GM21515 (cell line): ENCODE measurements around the gene MYLK.

Experiments used
- ATAC-seq: cut with Tn5 transposase; IDR thresholded peaks from one replicate; pipeline ENCODE4 v1.9.1; 2021; ENCODE audit not compliant: unreplicated experiment

MYLK gene

DNA sequence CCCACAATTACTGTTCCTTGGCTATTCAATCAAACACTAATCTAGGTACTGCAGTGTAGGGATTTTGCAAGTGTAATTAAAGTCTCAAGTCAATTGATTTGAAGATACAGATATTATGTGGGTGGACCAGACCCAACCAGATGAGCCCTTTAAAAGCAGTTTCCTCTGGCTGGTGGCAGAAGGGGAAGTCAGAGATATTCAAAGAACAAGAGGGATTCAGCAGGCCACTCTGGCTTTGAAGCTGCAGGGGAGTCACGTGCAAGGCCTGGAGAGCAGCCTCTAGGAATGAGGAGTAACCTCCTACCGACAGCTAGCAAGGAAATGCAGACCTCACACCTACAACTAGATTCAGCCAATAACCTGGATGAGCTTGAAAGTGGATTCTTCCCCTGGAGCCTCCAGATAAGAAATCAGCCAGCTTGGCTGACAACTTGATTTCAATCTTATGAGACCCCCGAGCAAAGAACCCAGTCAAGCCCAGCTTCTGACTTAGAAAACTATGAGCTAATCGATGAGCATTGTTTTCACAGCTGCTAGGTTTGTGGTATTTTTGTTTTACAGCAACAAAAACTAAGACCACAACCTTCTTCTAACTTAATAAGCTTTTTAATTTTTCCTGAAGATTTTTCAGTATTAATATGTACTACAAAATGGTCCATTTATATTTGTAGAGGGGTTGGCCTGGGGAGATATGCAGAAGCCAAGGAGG, 312.7 kb downstream of the MYLK start:
- no peak for ATAC-seq

- no peak for ATAC-seq
These were observed 315.3 kb downstream of the MYLK start for GRCh38 chr3:123568875-123569274.

GRCh38 chr3:123568034-123568433, 316.1 kb downstream of the MYLK start:
- ATAC-seq = no peak

DNA sequence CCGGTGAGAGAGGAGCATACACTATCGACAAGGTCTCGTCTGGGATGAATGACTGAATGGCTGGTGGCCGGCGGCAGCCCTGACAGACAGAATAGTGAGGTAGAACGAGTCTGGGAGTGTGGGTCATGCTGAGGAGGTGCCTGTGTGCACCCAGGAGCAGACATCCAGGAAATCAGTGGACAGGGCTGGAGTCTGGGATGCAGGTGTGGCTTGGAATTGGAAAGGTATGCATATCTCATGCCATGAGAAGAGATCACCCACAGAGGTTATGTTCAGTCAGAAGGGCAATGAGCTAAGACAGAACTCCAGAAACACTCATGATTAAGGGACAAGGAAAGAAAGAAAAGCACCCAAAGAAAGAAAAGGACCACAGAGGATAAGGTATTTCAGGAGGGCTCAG, 320.1 kb downstream of the MYLK start:
- ATAC-seq = no peak

DNA sequence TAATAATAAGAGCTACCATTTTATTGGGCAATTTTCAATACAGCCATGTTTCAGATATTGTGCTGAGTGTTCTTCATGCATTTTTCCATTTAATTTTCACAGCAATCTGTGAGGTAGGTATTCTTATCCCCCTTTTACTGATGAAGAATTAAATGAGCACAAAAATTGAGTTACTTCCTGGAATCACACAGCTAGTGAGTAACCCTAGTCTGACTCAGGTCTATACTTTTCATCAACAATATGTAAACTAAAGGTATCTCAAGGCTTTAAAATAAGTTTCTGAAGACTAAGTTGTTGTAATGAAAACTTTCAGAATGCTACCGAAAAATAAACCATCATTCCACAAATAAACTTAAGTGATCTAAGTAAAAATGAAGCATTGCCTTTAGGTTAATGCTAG, 321.6 kb downstream of the MYLK start:
- ATAC-seq = no peak

- no peak for ATAC-seq
These were observed 322.9 kb downstream of the MYLK start for GRCh38 chr3:123561188-123561587.
